NK-92 (cell line): ENCODE data around the gene ROPN1B.

Experiments used
- DNase-seq: peaks from one replicate; lab custom pipeline; 2025; ENCODE audit not compliant: unreplicated experiment; lab: John Stamatoyannopoulos, UW

ROPN1B gene

GRCh38 chr3:126003447-126004190 lies 34.6 kb downstream of the ROPN1B start:
- no peak for DNase-seq

GRCh38 chr3:126004217-126004616 lies 35.2 kb downstream of the ROPN1B start:
- no peak for DNase-seq

GRCh38 chr3:126004692-126005091 lies 35.7 kb downstream of the ROPN1B start:
- no peak for DNase-seq

GRCh38 chr3:126005951-126006350 lies 37.0 kb downstream of the ROPN1B start:
- DNase-seq, result no peak

GRCh38 chr3:126008219-126008618 lies 39.2 kb downstream of the ROPN1B start:
- DNase-seq, result no peak

GRCh38 chr3:126009181-126009580 lies 40.2 kb downstream of the ROPN1B start:
- no peak for DNase-seq

GRCh38 chr3:126013751-126014156 lies 44.8 kb downstream of the ROPN1B start:
- no peak for DNase-seq

- DNase-seq, result no peak
Observed at GRCh38 chr3:126014252-126014651, 45.3 kb downstream of the ROPN1B start.

GRCh38 chr3:126015075-126015474 lies 46.1 kb downstream of the ROPN1B start:
- no peak for DNase-seq

GRCh38 chr3:126016616-126017015 lies 47.6 kb downstream of the ROPN1B start:
- DNase-seq, result no peak

GRCh38 chr3:126017362-126017761 lies 48.4 kb downstream of the ROPN1B start:
- DNase-seq, result no peak

GRCh38 chr3:126018545-126018944 lies 49.6 kb downstream of the ROPN1B start:
- no peak for DNase-seq

GRCh38 chr3:126018995-126019394 lies 50.0 kb downstream of the ROPN1B start:
- DNase-seq, result no peak

GRCh38 chr3:126019683-126020082 lies 50.7 kb downstream of the ROPN1B start:
- DNase-seq, result no peak

GRCh38 chr3:126021224-126021623 lies 52.2 kb downstream of the ROPN1B start:
- no peak for DNase-seq

- no peak for DNase-seq
Observed at GRCh38 chr3:126021702-126022101, 52.7 kb downstream of the ROPN1B start.

GRCh38 chr3:126022741-126023359 lies 53.9 kb downstream of the ROPN1B start:
- DNase-seq, result no peak

- no peak for DNase-seq
Observed at GRCh38 chr3:126023390-126023789, 54.4 kb downstream of the ROPN1B start.

GRCh38 chr3:126024049-126024854 lies 55.3 kb downstream of the ROPN1B start:
- DNase-seq, result no peak

- DNase-seq, result no peak
Observed at GRCh38 chr3:126025116-126025729, 56.2 kb downstream of the ROPN1B start.

- DNase-seq, result no peak
Observed at GRCh38 chr3:126025862-126026261, 56.9 kb downstream of the ROPN1B start.
